GM20431 (cell line): ENCODE results near the gene C2CD2.

Experiments
- in situ Hi-C: fragments of 300-500 bp; cut with MseI, MboI; formaldehyde crosslinking; loops from one replicate; pipeline ENCODE4 v1.15.0; 2020; ENCODE audit warnings: low sequenced_read_pairs; ENCODE audit not compliant: unreplicated experiment

Gene C2CD2

DNA sequence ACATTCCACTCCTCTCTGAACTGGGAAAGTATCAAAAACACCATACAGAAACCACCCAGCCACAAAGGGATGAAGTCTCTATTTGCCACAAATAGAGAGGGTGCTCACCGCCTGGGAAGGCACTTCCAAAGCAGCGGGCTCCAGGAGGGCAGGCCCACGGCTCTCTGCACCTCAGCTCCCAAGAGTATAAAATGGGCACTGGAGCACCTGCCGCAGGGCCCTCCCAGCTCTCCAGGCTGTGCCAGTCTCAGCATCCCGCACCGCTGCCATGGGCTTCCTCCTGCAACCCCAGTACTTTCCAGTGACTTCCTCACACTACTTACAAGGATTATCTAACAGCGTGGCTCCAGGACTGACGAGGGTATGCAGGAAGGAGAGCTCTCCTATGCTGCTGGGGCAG lies 14.4 kb downstream of the C2CD2 start:
- in situ Hi-C loops: no loop called here

DNA sequence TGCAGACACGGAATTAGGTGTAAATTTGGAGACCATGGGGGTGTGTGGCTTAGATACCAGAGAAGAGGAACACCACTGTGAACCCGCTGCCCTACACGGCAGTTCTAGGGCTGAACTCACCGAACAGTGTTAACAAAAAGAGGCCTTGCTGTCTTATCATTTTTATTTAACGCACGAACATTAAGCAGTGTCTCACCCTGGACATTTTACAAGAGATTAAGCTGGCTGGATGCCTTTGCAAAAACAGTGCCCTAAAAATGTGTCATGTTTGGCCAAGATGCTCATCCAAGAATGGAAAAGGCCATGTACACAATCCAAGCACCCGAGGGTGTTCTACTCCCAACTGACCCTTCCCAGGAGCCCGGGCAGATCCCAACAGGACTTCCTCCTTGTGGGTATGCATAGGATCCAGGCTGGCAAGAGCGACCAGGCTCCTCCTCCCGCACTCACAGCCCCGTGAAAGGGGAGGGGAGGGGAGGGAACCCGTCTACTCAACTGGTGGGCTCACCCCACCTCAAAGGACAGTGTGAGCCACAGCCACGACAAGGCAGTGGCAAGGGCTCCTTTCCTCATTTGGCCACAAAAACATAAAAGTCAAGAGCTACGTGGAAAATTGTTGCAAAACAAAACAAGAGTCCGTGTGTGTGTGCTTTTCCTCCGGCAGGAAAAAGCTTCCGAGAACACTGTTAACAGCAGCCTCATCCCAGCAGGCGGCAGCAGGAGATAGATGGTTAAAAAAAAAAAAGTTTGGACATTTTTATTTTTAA lies 20.3 kb downstream of the C2CD2 start:
- in situ Hi-C loops: no loop called here

DNA sequence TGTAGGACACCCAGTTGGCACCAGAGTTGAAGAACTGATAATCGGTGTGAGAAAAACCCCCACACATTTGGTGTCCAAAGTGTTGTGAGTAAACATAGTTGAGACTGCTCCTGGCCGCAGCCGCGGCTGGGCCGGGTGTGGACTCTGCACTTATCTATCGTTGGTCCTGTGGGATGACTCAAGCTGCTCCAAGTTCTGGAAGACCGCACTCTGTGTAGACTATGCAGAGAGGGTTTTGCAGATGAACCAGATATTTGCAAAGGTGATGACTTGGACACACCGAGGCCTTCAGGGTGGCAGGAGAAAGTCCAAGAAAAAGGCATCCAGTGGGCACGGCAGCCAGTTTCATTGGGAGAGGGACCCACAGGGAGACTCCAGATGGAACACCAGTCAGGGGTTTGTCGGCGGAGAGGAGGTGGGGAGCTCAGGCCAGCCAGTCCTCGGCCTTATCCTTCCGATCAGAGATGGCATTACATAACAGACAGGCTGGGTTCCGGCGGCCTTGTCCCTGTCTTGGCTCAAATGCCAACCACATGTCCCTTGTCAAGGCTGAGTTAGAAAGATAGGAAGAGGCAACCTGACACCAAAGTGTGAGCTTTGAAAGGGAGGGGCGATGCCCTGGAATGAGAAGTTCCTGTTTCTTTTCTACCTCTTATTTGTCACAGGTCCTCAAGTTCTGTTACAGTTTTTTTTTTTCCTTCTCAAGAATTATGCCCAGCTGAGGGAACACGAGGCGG lies 21.1 kb downstream of the C2CD2 start:
- in situ Hi-C loops: no loop called here

DNA sequence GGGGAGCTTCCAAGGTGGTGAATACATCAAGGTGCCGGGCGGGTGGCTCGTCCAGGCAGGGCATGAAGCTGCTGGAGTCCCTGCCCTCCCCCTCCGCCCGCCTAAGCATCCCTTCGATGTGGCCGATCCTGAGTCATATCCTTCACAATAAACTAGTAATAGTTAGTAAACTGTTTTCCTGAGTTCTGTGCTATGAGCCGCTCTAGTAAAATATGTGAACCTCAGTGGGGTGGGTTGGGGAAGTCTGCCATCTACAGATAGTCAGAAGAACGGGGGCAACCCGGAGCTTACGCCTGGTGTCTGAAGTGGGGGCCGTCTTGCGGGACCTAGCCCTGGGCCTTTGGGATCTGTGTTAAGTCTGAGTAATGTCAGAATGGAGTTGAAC lies 21.6 kb downstream of the C2CD2 start:
- in situ Hi-C loops: no loop called here

DNA sequence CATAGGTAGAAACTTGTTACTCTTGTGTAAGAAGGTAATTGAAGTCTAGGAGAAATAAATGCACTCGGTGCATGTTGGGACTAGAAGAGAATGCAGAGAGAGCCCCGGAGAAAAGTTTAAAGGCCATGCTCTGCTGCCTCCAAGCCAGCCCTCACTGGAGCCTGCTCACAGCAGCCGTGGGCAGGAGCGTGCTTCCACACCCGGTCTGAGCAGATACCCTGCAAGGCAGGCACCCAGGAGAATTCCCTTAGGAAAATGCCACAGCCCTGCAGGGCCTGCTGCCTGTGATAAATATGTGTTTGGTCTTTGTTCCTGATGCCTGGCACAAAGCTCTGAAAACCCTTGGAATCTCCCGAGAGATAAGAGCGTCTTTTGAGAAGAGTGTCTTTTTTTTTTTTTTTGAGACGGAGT lies 22.8 kb downstream of the C2CD2 start:
- in situ Hi-C loops: no loop called here

DNA sequence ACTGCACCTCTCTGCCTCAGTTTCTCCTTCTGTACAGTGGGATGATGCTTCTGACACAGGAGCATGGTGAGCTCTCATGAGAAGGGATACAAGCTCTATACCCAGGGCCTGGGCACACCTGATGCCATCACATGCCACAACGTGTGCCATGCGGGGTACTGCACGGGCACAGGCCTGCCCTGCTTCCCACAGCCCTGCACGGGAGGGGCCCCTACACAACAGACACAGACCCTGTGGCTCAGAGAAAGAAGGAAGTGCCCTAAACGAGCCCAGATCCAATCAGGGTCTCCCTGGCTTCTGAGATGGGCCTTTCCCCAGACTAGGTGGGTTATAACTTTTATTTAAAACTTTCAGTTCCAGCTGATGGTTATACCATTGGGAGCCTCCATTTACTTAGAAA lies 24.6 kb downstream of the C2CD2 start:
- in situ Hi-C loops: no loop called here

DNA sequence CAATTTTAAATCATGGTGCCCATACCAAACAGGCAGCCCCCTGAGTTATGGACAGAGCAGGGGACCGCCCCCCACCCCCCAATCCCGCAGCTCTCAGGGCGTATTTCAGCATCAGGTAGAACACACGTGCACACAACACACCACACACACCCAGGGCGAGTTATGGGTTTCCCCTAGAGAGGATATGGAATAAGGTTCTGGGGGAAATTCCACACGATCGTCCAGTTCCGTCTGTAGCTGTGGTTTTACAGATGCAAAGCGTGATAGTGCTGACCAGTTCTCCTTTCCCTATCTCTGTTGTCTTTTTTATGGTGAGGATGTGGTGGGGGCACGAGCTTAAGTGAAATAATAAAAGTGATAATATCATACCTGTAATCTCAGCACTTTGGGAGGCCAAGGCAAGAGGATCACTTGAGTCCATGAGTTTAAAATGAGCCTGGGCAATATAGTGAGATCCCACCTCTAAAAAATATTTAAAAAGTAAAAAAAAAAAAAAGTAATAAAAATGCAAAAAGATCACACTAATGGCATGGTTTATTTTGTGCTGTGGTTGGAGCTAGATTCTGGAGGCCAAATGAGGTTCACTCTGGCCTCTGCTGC lies 25.1 kb downstream of the C2CD2 start:
- in situ Hi-C loops: no loop called here

- in situ Hi-C loops: no loop called here
These were observed 25.9 kb downstream of the C2CD2 start for GRCh38 chr21:41927727-41928409.

DNA sequence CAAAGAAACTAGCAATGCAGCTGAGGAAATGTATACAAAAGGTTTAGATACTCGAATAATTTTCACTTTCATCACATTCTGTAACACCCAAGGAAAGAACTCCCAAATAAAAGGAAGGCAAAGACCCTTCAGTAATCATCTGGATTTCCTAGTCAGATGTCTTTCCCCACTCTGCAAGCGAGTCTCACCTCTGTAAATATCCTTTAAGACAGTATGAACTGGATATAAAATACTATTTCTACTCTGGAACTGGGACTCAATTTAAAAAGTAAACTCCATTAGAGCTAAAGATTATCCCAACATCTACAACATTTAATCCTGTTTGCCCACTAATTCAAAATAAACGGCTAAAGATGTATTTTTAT lies 27.0 kb downstream of the C2CD2 start:
- in situ Hi-C loops: no loop called here

- in situ Hi-C loops: no loop called here
These were observed 27.6 kb downstream of the C2CD2 start for GRCh38 chr21:41926117-41926806.

- in situ Hi-C loops: no loop called here
These were observed 28.1 kb downstream of the C2CD2 start for GRCh38 chr21:41925767-41926116.

DNA sequence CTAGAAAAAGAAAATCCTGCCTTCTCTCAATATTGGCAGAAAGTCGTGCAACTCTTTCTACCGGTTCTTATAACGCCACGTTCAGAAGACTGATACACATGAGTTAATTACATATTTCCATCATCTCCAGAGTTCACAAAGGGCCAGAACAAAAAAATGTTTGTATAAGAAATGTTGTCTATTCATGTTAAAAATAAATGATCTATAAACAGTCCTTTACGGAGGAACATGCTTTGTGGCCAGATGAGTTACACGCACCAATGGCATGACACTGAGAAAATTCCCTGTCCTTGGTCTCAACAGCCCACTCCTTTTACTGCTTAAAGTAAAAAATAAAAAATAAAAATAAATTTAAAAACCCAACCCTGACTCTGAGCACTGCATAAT lies 29.5 kb downstream of the C2CD2 start:
- in situ Hi-C loops: no loop called here

- in situ Hi-C loops: no loop called here
These were observed 30.0 kb downstream of the C2CD2 start for GRCh38 chr21:41923631-41924367.

DNA sequence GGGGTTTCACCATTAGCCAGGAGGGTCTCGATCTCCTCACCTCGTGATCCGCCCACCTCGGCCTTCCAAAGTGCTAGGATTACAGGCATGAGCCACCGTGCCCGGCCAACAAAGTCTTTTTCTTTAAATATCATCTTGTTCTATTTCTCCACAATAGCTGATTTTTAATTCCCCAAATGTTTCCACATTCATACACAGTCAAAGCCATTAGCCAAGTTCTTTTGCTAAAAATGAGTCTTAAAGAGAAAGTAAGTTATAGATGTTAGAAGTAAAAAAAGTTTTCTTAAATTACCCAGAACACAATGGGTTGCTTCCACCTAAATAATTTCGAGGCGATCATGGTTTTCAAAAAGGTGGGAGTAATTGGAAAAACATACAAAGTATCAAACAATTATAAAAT lies 30.6 kb downstream of the C2CD2 start:
- in situ Hi-C loops: no loop called here

GRCh38 chr21:41921021-41921420 lies 32.8 kb downstream of the C2CD2 start:
- in situ Hi-C loops: no loop called here

- in situ Hi-C loops: no loop called here
These were observed 33.3 kb downstream of the C2CD2 start for GRCh38 chr21:41920476-41920875.

DNA sequence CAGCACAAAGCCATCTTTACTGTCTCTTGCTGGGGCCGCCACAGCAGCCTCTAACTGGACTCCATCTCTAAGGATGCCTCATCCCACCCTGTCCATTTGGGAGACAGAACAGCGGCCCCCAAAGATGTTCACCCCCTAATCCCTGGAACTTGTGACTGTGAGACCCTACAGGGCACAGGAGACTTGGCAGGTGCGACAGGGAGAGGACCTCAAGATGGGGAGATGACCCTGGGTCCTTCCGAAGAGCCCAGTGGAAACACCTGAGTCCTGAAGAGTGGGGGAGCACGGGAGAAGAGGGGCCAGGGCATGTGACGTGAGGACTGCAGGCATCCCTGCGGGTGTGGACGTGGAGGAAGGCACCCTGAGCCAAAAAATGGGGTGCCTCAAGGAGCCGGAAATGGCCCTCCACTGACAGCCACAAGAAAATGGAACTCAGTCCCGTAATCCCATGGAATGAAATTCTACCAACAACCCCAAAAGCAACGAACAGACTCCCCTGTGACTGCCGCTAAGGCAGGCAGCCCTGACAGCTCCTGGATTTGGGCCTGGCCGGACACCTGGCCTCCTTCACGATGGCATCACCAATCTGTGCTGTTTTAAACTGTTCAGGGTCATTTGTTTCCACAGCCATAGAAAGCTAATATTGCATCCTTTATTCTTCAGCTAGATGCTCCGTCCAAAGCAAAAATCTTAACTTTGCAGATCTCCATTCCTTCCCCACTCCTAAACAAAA lies 34.0 kb downstream of the C2CD2 start:
- in situ Hi-C loops: no loop called here

DNA sequence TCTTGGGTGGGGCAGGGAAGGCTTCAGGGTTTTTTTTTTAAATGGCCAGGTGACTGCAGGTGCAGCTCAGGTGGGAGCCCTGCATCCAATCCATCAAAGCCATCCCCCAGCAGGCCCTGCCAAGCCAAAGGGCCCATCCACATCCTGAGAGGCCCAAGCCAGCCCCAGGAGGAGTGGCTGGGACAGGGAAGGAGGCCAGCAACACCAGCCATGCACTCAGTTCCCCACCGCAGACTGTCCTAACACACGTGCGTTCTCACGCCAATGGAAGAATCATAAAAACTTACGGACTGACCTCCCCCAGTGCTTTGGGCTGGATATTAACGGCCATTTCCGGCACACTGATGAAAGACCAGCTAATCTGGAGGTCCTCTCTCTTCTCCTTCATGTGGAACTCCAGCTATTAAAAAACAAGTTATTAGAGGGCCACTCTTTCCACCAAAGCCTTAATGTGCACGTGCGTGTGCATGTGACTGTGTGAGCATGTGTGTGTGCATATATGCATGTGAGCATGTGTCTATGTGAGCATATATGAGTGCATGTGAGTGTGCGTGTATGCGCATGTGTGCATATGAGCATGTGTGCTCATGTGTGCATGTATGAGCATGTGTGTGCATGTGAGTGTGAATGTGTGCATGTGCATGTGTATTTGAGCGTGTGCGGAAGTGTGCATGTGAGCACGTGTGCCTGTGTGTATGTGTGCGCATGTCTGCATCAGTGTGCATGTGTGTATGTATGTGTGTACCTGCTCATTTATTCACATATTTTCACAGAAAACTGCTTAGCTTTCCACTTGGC lies 35.1 kb downstream of the C2CD2 start:
- in situ Hi-C loops: no loop called here
